ENCODE data around the gene MRPL34.
"Not testable (repeated sequence)": the region's sequence is repeated elsewhere in the genome, so short reads cannot be mapped to it uniquely, and the experiment has no call there.

The MRPL34 gene

GRCh38 chr19:17286263-17286662 lies 19.4 kb upstream of the MRPL34 start:
- no peak for DNase-seq

- no peak for DNase-seq
Measured at GRCh38 chr19:17286752-17287151, 18.9 kb upstream of the MRPL34 start.

GRCh38 chr19:17289489-17289888 lies 16.2 kb upstream of the MRPL34 start:
- peak; percentile 59 to 77 for DNase-seq

- DNase-seq = peak; percentile 84 to 88
Measured at GRCh38 chr19:17292301-17293074, 13.2 kb upstream of the MRPL34 start.

GRCh38 chr19:17293605-17294004 lies 12.1 kb upstream of the MRPL34 start:
- DNase-seq = no peak

- DNase-seq = peak; percentile 67 to 76
Measured at GRCh38 chr19:17294051-17294891, 11.4 kb upstream of the MRPL34 start.

GRCh38 chr19:17295551-17295950 lies 10.1 kb upstream of the MRPL34 start:
- not testable (repeated sequence) for DNase-seq

- DNase-seq = no peak
Measured at GRCh38 chr19:17296273-17296672, 9.4 kb upstream of the MRPL34 start.

- no peak for DNase-seq
Measured at GRCh38 chr19:17296976-17297375, 8.7 kb upstream of the MRPL34 start.

GRCh38 chr19:17300992-17301619 lies 4.6 kb upstream of the MRPL34 start:
- no peak for DNase-seq

GRCh38 chr19:17302391-17303166 lies 3.1 kb upstream of the MRPL34 start:
- DNase-seq = peak in 1 of 2 donors; percentile 41

- DNase-seq = peak; percentile 94 to 96
Measured at GRCh38 chr19:17303167-17303939, 2.3 kb upstream of the MRPL34 start, which contains the start of gene ABHD8. ABHD8 (minus strand) TSS chr19:17303425; CDS start chr19:17301616, 1,809 bp downstream.

GRCh38 chr19:17303940-17304267 lies 1.8 kb upstream of the MRPL34 start:
- DNase-seq = no peak

- DNase-seq = no peak
Measured at GRCh38 chr19:17304386-17305215, 1.1 kb upstream of the MRPL34 start.

GRCh38 chr19:17305216-17305516 lies 506 bp upstream of the MRPL34 start:
- DNase-seq = no peak

GRCh38 chr19:17306285-17306714 lies 628 bp downstream of the MRPL34 start:
- DNase-seq = no peak

GRCh38 chr19:17307876-17308377 lies 2.3 kb downstream of the MRPL34 start:
- DNase-seq = no peak

GRCh38 chr19:17309198-17309964 lies 3.7 kb downstream of the MRPL34 start, which contains the start of gene DDA1:
DDA1 (plus strand) TSS chr19:17309563; CDS start chr19:17309655, 92 bp downstream.
- DNase-seq = peak; percentile 98 to 99

GRCh38 chr19:17309965-17310461 lies 4.3 kb downstream of the MRPL34 start:
- peak; percentile 33 to 39 for DNase-seq
